Measurements from ENCODE around the gene ME3. TPM values are rescaled to one million over a fixed set of nuclear protein-coding genes. Genes with fewer than 3 reads are reported as not detected.

Gene ME3
- total RNA-seq, 1 experiment from 2014 or later = 0.30 TPM

DNA sequence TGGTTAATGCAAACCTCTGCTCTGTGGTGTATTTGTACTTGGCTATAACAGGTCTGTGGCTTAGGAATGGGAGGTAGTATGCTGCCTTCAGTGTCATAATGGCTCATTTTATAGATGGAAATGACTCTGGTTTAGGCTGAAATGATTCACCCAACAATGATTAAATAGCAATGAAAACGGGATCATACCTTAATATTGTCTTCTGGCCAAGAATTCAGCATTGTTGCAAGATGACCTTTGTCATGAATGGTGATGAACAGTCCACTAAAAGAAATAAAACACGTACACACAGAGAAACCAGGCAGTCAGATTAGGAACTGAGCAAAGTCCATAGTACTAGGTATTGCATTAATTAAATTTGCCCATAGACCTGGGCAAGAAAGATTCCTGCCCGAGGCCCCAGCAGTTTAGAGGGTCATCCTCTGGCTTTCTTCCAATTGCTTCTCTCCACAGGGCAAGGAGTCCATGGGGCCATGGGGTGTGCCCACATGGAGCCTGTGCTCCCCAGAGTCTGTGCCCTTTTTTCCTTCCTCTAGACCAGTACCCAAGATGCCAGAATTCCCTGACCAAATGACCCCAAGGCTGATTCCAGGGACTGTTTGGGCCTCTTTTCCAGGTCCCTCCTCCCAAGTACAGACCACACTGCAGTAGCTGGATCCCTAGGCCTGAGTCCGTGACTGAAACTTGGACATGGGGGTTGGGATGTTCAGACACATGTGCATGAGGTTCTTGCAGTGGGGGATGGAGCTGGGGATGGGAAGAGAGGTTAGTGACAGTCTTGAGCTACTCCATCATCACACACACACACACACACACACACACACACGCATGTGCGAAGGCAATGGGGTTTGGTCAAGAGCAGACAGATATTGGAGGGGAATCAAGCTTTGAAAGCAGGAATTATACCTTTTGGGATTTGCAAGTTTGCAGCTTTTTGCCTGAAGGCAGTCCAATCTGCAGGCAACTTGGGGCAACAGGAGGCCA lies 163.5 kb downstream of the ME3 start:
- Histone ChIP-seq H3K9me3 (ENCODE audit: control insufficient read depth in 1 of 2, insufficient read depth in 1 of 2, low read depth in 1 of 2, low read length in 2 of 2) (no peaks in the 10 kb centered on the region; a peak in 1 of 4 replicates), H3K4me2 (ENCODE audit: low read length) (no peak overlapping the region), H2AFZ (ENCODE audit: low read depth, low read length, poor library complexity, severe bottlenecking) (no peak overlapping the region), H3K27me3 (ENCODE audit: insufficient read depth, low read length) (no peaks in the 10 kb centered on the region), H3K9me2 (ENCODE audit: insufficient read depth) (no peaks in the 10 kb centered on the region), H3K36me3 (ENCODE audit: control insufficient read depth in 1 of 2, insufficient read depth in 2 of 2, low read length in 2 of 2) (no peaks in the 10 kb centered on the region), H4K20me1 (ENCODE audit: insufficient read depth) (no peaks in the 10 kb centered on the region), H3K4me3 (replicated peaks in 1 of 2; ENCODE audit: low read depth in 1 of 2, low read length in 2 of 2) (no peak overlapping the region), H3K9ac (ENCODE audit: low read length) (no peak overlapping the region), H3K4me1 (ENCODE audit: control insufficient read depth in 1 of 2, insufficient read depth in 2 of 2, low read length in 2 of 2) (peaks cover 12 to 16% of the 10 kb centered on the region in 2 experiments), H3K79me2 (ENCODE audit: insufficient read depth, low read length) (no peaks in the 10 kb centered on the region), H3K27ac (ENCODE audit: low read depth, low read length) (no peak overlapping the region)
- ChIA-PET CTCF (no interaction called here), RAD21 (ENCODE audit: low non-redundant PET in 1 of 2, low total read pairs in 2 of 2, uncharacterized antibody in 2 of 2, unreplicated experiment in 2 of 2) (no interaction called here), POLR2A (no interaction called here)
- DNase-seq (ENCODE audit: low read depth, low spot score) = no peak
- no peak for ATAC-seq
- intact Hi-C loops (cut with micrococcal nuclease) = no loop called here
- TF ChIP-seq POLR2AphosphoS5 (IDR thresholded peaks at IDR 0.05; ENCODE audit: low read depth, low read length) (no peak), TCF7L2 (IDR thresholded peaks at IDR 0.05; ENCODE audit: borderline replicate concordance, extremely low read depth, insufficient read depth, insufficient read length) (no peak), EGR1 (IDR thresholded peaks at IDR 0.05; ENCODE audit: low read depth) (no peak)
- BruUV-seq (replicated peaks) = no TSS peak

- RAD21 ChIA-PET (ENCODE audit: low non-redundant PET in 1 of 2, low total read pairs in 2 of 2, uncharacterized antibody in 2 of 2, unreplicated experiment in 2 of 2) = no interaction called here
- no peak overlapping the region for H3K4me2 ChIP-seq (ENCODE audit: low read length)
- H3K36me3 ChIP-seq (ENCODE audit: control insufficient read depth in 1 of 2, insufficient read depth in 2 of 2, low read length in 2 of 2) = no peaks in the 10 kb centered on the region
- no TSS peak for BruUV-seq (replicated peaks)
- no peak overlapping the region for H2AFZ ChIP-seq (ENCODE audit: low read depth, low read length, poor library complexity, severe bottlenecking)
- no peaks in the 10 kb centered on the region for H3K79me2 ChIP-seq (ENCODE audit: insufficient read depth, low read length)
- DNase-seq (ENCODE audit: low read depth, low spot score) = no peak
- ATAC-seq = no peak
- H3K27ac ChIP-seq (ENCODE audit: low read depth, low read length) = no peak overlapping the region
- H3K4me1 ChIP-seq (ENCODE audit: control insufficient read depth in 1 of 2, insufficient read depth in 2 of 2, low read length in 2 of 2) = peaks cover 12 to 16% of the 10 kb centered on the region in 2 experiments
- H3K4me3 ChIP-seq (replicated peaks in 1 of 2; ENCODE audit: low read depth in 1 of 2, low read length in 2 of 2) = no peak overlapping the region
- no peak overlapping the region for H3K9ac ChIP-seq (ENCODE audit: low read length)
- no peaks in the 10 kb centered on the region; a peak in 1 of 4 replicates for H3K9me3 ChIP-seq (ENCODE audit: control insufficient read depth in 1 of 2, insufficient read depth in 1 of 2, low read depth in 1 of 2, low read length in 2 of 2)
- intact Hi-C loops (cut with micrococcal nuclease) = no loop called here
- H4K20me1 ChIP-seq (ENCODE audit: insufficient read depth) = no peaks in the 10 kb centered on the region
- POLR2A ChIA-PET = no interaction called here
- no peaks in the 10 kb centered on the region for H3K9me2 ChIP-seq (ENCODE audit: insufficient read depth)
- CTCF ChIA-PET = no interaction called here
- no peaks in the 10 kb centered on the region for H3K27me3 ChIP-seq (ENCODE audit: insufficient read depth, low read length)
- TF ChIP-seq POLR2A (IDR thresholded peaks at IDR 0.05; ENCODE audit: borderline replicate concordance, extremely low read depth, insufficient read depth, insufficient read length) (no peak), CBX3 (IDR thresholded peaks at IDR 0.05; ENCODE audit: low read depth) (no peak), ZBTB33 (IDR thresholded peaks at IDR 0.05; ENCODE audit: extremely low read depth, insufficient replicate concordance, low read length) (no peak), SRF (IDR thresholded peaks at IDR 0.05; ENCODE audit: low read depth) (no peak), POLR2AphosphoS5 (IDR thresholded peaks at IDR 0.05; ENCODE audit: low read depth, low read length) (no peak), ZFX (IDR thresholded peaks at IDR 0.05) (no peak), TCF7L2 (IDR thresholded peaks at IDR 0.05; ENCODE audit: borderline replicate concordance, extremely low read depth, insufficient read depth, insufficient read length) (no peak), ZNF274 (IDR thresholded peaks at IDR 0.05; ENCODE audit: low read depth, low read length) (no peak), RAD21 (IDR thresholded peaks at IDR 0.05; ENCODE audit: low read depth) (no peak), ELF1 (IDR thresholded peaks at IDR 0.05; ENCODE audit: borderline replicate concordance, low read depth) (no peak), EGR1 (IDR thresholded peaks at IDR 0.05; ENCODE audit: low read depth) (no peak), EZH2phosphoT487 (IDR thresholded peaks at IDR 0.05; ENCODE audit: borderline replicate concordance) (no peak), EZH2 (IDR thresholded peaks at IDR 0.05) (no peak), FOSL1 (IDR thresholded peaks at IDR 0.05; ENCODE audit: low read depth) (no peak), YY1 (IDR thresholded peaks at IDR 0.05; ENCODE audit: extremely low read depth, insufficient replicate concordance, low read depth, low read length) (no peak), SIN3A (IDR thresholded peaks at IDR 0.05; ENCODE audit: low read depth) (no peak)
Measured at GRCh38 chr11:86507249-86507845, 165.1 kb downstream of the ME3 start.

All from HCT116 (cell line).